Muscle of arm (tissue), 12 donors: ENCODE data around the gene COL5A2. TPM values are rescaled to one million over a fixed set of nuclear protein-coding genes. Genes with fewer than 3 reads are reported as not detected.

Experiments
- DNase-seq: peaks from one replicate; pipeline ENCODE4 v3.0.0-alpha.2; 2013
- polyA plus RNA-seq, 12 donors: library from polyadenylated mRNA; unstranded; fragments of 120-200 nt; gene quantifications; one replicate each; pipeline ENCODE4 v1.2.1, GENCODE V29; 2013; ENCODE audit not compliant: insufficient read length in 12 of 12

The COL5A2 gene
- polyA plus RNA-seq, 12 donors = 283 to 950 (median 411) TPM

GRCh38 chr2:189188115-189188805, 8.7 kb upstream of the COL5A2 start:
- DNase-seq = no peak

- no peak for DNase-seq
Measured at GRCh38 chr2:189183170-189183569, 3.6 kb upstream of the COL5A2 start.

GRCh38 chr2:189181706-189182105, 2.1 kb upstream of the COL5A2 start:
- no peak for DNase-seq

GRCh38 chr2:189178726-189179569, 613 bp downstream of the COL5A2 start:
- DNase-seq = peak; percentile 79

GRCh38 chr2:189178054-189178453, 1.5 kb downstream of the COL5A2 start:
- no peak for DNase-seq

- no peak for DNase-seq
Measured at GRCh38 chr2:189177251-189177840, 2.2 kb downstream of the COL5A2 start.

- DNase-seq = no peak
Measured at GRCh38 chr2:189176516-189176915, 3.0 kb downstream of the COL5A2 start.

- peak; percentile 51 for DNase-seq
Measured at GRCh38 chr2:189175869-189176433, 3.6 kb downstream of the COL5A2 start.

- DNase-seq = no peak
Measured at GRCh38 chr2:189171956-189172609, 7.5 kb downstream of the COL5A2 start.

GRCh38 chr2:189168856-189169499, 10.6 kb downstream of the COL5A2 start:
- no peak for DNase-seq

GRCh38 chr2:189165656-189166380, 13.7 kb downstream of the COL5A2 start:
- DNase-seq = no peak

GRCh38 chr2:189164746-189165145, 14.8 kb downstream of the COL5A2 start:
- no peak for DNase-seq

- DNase-seq = no peak
Measured at GRCh38 chr2:189163889-189164288, 15.7 kb downstream of the COL5A2 start.

GRCh38 chr2:189162566-189162965, 17.0 kb downstream of the COL5A2 start:
- DNase-seq = no peak

GRCh38 chr2:189161894-189162293, 17.7 kb downstream of the COL5A2 start:
- DNase-seq = no peak

- no peak for DNase-seq
Measured at GRCh38 chr2:189159717-189160116, 19.8 kb downstream of the COL5A2 start.

GRCh38 chr2:189159273-189159672, 20.3 kb downstream of the COL5A2 start:
- no peak for DNase-seq

GRCh38 chr2:189157939-189158338, 21.6 kb downstream of the COL5A2 start:
- DNase-seq = no peak

- DNase-seq = no peak
Measured at GRCh38 chr2:189157456-189157855, 22.1 kb downstream of the COL5A2 start.

- no peak for DNase-seq
Measured at GRCh38 chr2:189155795-189156194, 23.8 kb downstream of the COL5A2 start.

GRCh38 chr2:189153619-189154018, 25.9 kb downstream of the COL5A2 start:
- DNase-seq = peak; percentile 83
